Stimulated activated naive CD4-positive, alpha-beta T cell treated with Interleukin-2 at 50 U/mL for 16 hours (primary cell): ENCODE measurements around the gene EIPR1.
A peak's percentile ranks its signal among the peaks of the same experiment; 100 is the strongest.

Source experiments
- DNase-seq: peaks from one replicate; lab custom pipeline; 2025; lab: John Stamatoyannopoulos, UW

Gene EIPR1

DNA sequence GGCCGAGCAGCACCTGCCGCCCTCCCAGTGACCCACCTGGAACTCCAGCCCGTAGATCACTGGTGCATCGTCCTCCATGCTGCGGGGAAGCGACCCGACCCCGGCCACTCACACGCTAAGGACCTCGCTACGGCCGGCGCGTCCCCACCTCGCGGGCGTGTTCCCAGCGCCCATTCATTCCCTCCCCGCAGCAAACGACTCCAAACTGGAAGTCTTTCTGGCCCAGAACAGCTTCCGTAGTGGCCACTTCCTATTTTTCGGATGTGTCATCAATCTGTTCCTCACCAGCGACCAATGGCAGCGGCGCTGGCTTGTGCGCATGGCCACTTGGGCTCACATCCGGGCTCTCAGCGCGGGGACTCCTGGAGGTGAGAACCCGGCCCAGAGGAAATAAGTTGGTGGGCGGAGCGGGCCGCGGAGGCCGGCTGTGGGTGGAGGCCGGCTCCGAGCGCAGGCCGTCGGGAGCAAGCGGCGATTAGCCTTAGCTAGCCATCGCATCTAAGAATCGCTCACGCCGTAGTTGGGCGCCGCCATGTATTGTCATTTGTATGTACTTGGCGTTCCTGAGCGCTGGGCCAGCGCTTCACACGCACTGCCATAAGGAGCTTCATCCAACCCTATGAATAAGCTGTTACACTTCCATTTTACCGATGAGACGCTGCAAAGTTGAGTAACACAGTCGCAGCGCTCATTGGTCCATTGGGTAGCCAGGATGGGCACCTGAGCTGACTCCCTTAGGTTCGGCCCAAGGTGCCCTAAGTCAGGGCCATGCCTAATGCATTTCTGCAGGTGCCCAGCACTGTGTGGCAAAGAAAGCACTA, at the start of gene EIPR1:
Gene EIPR1 (minus strand): TSS at position 207 of the 821 bp plus-strand sequence. CDS start 129 bp downstream, at position 78.
- peak; percentile 95 for DNase-seq

DNA sequence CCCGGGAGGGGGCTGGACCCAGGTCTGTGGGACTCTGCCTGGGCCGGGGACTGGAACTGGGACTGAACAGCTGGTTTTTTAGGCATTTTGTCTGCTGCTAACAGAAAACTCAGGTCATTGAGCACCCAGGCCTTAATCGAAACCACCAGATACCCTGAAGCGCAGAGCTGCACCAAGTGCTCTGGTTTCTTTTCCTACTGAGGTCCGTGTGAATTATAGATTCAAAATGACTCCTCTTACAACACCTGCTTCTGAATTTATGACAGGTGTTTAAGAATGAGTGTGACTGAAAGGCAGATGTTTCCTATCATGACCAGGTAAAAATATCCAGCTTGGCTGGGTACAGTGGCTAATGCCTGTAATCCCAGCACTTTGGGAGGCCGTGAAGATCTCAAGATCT, 49.7 kb upstream of the EIPR1 start:
- no peak for DNase-seq

DNA sequence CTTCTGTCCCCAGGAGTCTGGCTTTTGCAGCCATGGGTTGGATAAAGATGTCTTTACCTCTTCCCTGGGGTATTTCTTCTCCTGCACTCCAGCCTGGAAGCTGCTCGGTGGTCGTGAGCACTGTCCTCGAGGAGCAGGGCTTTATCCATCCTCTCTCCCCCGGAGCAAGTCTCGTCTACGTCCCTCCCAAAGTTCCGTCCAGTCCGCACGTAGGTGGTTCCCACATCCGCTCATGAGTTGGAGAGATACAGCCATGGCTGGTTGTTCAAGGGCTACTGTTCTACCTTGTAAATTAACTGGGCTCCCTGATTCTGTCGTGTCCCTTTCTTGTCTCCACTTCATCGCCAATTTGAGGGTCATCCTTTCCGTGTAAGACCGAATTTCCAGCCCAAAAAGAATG, 49.0 kb upstream of the EIPR1 start:
- DNase-seq = no peak

DNA sequence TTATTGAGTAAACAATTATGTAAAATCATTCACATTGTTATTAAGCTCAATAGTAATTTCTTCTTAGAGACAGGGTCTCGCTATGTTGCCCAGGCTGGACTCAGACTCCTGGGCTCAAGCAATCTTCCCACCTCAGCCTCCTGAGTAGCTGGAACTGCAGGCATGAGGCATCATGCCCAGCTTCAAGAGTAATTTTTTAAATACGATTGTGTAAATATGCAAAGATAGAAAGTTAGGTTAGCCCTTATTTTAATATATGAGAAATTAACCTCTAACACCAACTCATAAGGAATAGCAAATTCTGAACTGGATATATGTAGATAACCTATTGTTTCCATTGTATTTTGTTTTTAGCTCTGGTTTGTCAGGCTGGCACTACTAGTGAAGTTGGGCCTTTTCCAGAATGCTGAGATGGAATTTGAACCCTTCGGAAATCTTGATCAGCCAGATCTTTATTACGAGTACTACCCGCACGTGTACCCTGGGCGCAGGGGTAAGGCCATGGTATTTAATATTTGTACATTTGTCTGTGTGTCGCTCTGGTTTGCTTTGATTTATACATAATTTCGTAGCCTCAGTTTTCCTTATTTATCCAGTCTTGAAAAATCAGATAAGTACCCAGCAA, 46.7 kb upstream of the EIPR1 start:
- no peak for DNase-seq

DNA sequence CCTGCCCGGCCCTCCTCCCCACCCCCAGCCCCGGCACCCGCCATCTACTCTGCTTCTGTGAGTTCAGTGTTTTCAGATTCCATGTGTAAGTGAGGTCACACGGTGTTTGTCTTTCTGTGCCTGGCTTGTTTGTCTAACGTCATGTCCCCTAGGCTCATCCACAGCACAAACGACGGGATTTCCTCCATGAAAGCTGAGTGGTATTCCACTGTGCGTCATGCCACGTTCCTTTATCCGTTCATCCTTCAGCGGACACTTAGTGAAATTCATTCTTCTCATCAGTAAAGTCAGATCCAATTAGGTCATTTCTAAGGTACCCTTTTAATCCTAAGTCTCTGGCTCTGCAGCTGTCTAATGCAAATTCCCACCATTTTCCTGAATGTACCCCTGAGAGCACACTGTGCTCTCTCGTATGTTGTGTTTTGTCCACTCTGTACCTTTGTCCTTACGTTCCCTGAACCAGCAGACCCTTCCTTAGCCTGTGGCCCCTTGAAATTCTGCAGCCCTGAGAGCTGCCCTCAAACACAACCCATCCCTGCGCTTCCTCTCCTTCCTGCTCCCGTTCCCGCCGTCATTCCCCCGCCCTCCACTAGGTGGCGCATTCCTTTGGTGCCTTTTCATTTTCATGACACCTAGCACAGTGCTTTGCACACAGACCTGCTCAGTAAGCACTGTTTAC, 46.0 kb upstream of the EIPR1 start:
- DNase-seq = peak; percentile 67

DNA sequence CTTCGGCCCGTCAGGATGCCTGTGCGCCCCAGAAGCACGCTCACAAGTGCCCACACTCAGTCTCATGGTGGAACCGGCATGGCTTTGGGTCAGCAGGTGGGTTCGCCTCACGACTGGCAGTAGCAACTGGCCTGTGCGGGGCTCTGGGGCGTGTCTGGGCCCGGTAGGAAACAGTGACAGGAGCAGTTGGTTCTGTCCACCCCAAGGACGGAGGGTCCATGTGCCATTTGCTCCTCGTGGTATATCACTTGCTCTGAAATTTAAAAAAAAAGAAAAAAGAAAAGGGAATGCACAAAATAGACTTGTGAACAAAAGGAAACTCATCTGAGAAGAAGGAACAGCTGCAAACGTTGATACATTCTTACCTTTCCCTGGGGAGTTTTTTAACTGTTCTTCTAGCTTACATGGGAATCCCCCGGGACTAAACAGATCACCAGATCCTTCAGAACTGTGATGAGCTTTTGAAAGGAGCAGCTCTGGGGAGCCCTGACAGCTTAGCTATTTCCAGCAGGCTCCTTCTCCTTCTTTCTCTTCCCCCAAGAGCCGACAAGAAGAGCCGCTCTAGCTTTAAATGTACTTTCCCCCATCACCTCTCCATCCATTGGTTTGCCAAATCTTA, 44.7 kb upstream of the EIPR1 start:
- no peak for DNase-seq

DNA sequence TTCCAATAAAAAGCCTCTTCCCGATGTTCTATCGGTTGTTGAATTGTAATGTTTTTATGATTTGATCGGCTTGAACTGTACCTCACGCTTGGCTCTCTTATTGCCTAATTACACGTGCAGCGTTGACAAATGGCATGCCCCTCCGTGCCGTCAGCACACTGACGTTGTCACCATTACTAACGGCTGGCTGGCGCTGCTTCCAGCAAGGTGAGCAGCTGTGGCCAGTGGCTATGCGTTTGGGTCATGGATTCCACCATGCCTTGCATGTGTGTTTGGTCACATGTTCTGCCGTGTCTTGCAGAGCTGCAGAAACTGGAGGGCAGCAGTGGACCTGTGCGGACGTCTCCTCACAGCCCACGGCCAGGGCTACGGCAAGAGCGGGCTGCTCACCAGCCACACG, 44.0 kb upstream of the EIPR1 start:
- no peak for DNase-seq

DNA sequence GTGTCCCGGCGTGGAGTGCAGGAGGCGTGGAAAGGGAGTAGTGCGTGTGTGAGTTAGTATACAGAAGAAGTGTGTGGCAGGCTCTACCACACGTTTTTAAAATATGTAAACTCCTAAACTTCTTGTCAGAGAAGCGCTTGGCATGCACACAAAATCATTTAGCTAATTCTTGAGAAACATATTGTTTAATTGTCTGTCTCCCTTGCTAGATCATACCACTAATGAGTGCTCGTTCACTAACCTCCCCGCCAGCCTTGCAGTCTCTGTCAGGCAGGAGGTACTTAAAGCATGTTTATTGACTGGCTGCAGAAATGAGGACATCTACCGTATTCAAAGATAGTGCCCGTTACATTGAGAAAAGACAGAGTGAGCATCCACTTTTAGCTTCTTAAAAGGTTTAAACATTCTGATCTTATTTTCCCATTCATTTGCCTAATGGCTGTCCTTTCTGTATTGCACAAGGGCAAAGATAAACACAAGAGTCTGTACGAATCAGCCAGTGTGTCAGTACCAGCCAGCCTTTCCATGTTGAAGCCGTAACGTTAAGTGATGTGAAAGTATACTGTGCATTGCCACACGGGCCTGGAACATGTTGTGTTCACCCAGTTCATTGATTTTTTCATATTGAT, 43.3 kb upstream of the EIPR1 start:
- no peak for DNase-seq

DNA sequence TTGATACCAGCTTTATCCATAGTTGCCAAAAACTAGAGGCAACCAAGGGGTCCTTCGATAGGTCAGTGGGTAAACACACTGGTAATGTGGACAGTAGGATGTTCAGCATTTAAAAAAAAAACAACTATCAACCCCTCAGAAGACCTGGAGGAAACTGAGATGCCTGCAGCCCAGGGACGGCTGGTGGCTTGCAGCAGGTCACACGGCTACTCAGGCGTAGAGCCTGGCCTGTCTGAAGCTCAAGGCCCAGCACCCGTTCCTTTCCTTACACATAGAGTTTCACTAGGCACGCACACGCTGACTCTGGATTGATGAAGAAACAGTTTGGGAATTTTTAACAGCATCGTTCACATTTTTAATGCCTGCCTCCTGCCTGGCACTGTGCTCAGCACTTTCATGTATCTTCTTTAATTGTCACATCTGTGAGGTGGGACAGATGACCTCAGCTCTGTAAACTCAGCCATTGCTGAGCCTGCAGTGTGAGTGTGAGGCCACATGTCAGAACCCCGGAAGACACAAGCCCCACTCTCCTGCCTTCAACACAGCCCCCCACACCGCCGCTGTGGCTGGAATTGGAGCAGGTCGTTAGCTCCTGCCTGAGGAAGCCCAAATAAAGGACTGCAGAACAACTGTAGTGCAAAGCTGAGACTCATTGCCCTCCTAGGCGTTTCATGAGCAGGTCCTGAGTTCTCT, 42.6 kb upstream of the EIPR1 start:
- DNase-seq = no peak

DNA sequence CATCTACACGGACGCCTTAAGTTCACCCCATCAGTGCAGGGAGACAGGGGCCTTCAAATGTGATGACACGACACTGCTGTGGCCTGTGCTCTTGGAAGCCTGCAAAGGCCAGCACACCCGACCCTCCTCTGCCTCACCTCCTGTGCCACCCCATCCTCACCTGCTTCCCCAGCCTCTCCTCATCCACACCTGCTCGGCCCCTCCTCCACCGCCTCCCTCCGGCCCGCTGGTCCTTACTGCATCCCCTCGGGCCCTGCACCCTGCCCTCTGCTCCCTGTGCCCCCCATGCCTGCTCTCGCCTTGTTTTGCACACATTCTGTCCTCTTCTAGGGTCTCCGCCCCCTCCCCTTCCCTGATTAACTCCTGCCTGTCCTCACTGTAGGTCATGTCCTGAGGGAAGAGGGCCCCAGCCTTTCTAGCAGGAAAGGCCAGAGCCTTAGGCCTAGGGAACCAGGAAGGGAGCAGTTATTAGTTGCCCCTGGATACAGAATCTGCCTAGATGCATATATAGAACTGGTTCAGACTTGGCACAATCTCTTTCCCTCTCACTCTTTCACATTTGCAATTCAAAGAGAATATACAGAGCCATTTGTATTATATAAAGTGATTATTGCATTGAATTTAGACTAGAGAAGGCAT, 41.3 kb upstream of the EIPR1 start:
- no peak for DNase-seq

DNA sequence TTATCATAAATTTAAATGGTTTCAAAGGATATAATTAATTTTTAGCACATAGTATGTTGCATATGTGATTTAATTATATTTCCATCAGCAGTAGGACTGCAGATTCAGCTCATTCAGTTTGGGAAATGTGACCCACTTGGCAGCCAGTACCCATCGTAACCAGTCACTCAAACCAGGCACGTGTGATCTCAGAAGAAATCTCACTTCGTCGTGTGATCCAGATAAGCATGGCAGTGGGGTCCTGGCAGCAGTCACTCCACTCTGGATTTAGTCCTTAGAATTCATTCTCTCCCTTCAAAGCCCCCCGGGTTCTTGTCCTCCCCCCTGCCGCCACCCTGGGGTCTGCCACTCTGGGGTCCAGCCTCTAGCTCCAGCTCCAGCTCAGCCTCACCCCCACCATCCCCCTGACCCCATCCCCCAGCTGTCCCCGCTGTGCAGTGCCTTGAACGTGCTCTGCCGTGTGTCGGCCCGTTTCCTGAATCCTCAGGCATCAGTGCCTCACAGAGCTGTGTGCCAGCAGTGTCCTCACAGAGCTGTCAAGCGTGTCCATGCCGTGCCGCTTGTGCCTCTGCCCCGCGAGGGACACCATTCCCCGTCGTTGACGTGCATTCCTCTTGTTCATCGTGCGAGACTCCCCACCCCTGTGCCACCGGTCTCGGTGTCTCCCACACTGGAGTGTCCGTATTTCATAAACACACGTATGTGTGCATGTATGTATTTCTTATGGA, 36.7 kb upstream of the EIPR1 start:
- DNase-seq = no peak

DNA sequence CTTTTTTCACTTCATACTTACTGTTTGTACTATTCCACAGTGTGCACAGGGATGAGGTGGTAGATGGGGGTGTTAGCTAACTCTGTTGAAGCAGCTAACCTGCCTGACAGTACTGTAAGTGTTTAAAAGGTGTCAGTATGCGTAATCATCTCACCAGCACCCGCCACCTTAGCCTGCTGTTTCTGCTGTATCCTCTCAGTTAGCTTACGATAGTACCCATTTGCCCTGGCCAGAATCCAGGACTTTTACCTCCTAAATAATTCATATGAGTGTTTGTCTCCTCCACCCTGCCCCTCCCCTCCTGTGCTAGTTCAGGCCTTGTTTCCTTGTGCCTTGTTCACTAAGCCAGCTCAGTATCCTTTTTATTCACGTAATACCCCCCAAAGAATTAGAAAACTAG, 36.1 kb upstream of the EIPR1 start:
- DNase-seq = no peak

DNA sequence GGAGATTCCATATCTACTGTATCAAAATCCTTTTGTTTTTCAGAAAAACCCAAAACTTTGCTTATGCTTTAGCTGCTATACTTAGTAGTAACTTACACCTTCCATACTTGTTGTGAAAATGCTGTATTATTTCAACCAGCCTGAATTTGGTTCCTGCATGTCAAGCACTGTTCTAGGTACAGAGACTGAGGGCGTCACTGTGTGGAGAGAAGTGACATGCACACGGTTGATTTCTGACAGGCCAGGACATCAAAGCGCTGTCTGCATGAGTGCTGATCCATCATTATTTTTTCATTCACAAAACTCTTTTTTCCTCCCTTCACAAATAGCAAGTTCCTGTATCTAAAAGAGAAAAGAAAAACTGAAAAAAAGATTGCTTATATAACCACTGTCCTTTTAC, 33.5 kb upstream of the EIPR1 start:
- DNase-seq = no peak

DNA sequence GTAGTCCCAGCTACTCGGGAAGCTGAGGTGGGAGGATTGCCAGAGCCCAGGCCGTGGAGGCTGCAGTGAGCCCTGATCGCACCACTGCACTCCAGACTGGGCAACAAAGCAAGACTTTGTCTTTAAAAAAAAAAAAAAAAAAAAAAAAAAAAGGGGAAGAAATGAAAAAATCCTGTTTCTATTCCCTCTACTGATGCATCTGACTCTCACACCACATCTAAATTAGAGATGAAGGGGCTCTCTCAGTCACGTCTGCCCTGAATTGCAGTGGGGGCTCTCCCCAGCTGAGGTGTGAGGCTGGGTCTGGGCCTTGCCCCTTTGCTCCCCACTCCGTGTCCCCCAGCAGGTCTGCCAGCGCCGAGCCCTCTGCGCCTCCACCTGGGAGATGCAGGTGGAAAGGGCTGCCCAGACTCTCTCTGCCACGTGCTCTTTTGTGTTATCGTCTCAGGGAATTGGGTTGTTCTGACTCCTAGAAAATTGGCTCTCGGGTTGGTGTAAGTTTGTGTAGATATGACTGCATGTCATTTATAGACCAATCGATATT, 32.1 kb upstream of the EIPR1 start:
- DNase-seq = no peak

DNA sequence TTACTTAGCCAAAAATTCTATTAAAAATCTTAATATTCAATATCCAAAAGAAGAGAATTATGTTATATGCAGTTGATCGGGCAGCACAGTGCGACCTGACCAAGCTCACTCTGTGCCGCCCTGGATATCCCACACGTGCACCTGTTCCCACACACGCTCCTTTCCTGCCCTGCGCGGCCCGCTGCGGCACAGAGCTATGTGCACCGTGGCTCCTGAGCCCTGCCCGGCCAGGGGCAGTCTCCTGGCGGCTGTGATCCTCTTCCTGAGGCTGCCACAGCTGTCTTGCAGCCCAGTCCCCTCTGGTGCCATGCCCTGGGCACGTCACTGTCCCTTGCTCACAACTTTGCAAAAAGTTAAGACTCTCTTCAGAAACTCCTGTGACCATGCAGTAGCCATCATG, 31.2 kb upstream of the EIPR1 start:
- DNase-seq = no peak

DNA sequence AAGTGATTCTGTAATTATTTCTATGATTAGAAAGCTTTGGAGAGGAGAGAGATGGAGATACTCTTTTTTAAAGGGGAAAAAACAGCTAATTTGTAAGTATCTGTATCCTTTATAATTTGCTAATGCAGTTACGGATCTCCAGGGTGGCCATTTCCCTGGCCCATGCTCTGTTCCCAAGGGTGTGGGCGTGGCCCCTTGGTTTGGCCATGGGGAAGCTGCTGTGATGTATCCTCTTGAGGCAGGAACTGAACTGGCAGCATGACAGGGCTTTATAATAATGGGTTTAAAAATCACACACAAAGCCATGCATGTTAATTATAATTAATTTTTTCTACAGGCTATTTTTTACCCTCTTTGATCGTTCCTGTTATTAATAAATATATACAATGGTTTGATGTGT, 28.9 kb upstream of the EIPR1 start:
- no peak for DNase-seq

DNA sequence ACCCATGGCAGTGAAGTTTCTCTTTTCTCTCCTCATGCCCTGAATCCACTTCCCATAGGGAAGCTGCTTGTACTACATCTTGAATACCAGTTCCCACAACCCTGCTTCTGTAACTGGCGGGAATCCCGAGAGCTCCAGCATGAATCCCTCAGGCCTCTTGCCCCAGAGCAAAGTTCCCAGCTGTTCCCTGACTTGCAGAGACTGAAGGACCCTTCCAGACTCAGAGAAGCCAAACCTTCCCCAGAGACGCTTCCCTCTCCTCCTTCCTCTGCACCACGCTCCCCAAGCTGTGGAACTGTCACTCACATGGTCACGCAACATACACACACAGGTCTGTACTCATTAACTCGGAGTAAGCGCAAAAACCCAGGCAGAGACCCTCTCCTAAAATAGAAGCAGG, 28.3 kb upstream of the EIPR1 start:
- DNase-seq = no peak

DNA sequence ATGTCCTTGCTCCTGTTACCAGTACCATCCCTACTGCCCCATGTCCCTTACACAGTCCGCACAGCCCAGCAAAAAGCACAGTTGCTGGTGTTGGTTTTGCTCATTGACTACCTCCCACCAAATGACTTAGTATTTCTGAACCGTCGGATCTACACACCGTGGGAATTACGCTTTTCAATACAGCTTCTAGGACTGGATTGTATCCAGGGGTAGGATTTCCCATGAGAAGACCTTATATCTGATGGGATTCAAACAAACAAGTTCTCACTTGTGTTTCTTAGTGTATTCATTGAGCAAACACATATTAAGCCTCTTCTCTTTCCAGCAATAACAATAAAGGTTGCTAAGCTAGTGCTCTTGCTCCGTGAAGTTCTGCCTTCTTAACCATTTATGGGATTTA, 27.7 kb upstream of the EIPR1 start:
- no peak for DNase-seq

DNA sequence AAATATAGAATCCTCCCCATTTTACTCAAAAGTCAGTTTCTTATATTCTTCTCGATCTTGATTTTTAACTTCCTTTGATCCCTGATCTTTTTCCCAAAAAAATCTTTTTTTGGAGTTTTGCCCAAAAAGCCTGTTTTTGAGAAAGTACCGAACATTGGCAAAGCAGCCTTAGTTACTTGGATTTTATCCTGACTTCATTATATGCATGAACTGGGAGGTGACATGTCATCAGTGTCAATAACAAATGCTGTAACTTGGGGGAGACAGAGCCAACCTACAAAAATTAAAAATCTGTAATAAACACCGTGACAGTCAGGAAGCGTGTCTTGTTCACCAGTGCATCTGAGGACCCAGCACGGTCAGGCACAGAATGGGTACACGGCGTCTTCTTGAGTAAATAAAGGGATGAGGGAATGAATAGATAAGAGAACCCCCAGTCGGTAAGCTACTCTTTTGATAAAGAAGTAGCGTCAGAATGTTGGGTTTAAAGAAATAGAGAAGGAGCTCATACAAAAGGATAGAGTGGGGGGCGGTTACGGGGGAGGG, 26.8 kb upstream of the EIPR1 start:
- DNase-seq = no peak
